Endothelial cell of umbilical vein (primary cell): Measurements from ENCODE around the gene WSB1. TPM values are rescaled to one million over a fixed set of nuclear protein-coding genes. Genes with fewer than 3 reads are reported as not detected.

ENCODE experiments used
- BruUV-seq: library from RNA; stranded (reverse); fragments of 400-500 nt; replicated peaks from 2 replicates; lab custom pipeline; 2021; lab: Mats Ljungman, UMichigan
- CTCF ChIA-PET: fragments of 300-600, 350-600 bp; sonication (Branson Sonifier 250); formaldehyde crosslinking; loops from one replicate; lab custom pipeline; 2021; ENCODE audit warnings: antibody characterized with exemption, inconsistent platforms; lab: Charles Lee
- POLR2A ChIA-PET: fragments of 300-600, 350-600 bp; sonication (Branson Sonifier 250); formaldehyde crosslinking; loops from one replicate; lab custom pipeline; 2021; ENCODE audit warnings: antibody characterized with exemption, inconsistent platforms; lab: Charles Lee
- DNase-seq: peaks from one replicate; pipeline ENCODE4 v3.0.0-alpha.2; 2011; ENCODE audit warnings: low read depth, low spot score
- FAIRE-seq: peaks from 2 replicates; lab custom pipeline; 2011; peaks lifted over from hg19 to GRCh38; lab: Jason Lieb, UNC
- H2AFZ ChIP-seq: 2 replicates; pipeline ENCODE4 v1.6.0; 2012; ENCODE audit warnings: low read depth, low read length, control low read depth, inconsistent platforms
- H3K27ac ChIP-seq: 2 replicates; pipeline ENCODE4 v1.5.1; 2011; ENCODE audit warnings: low read depth, mild to moderate bottlenecking, control low read depth, low read length, moderate library complexity; ENCODE audit not compliant: insufficient read depth
- H3K27me3 ChIP-seq, 2 experiments: 2 replicates each; pipeline versions ENCODE4 v1.6.0 to v1.6.1; 2011; ENCODE audit warnings: low read length in 2 of 2, mixed read lengths in 1 of 2; ENCODE audit not compliant: control insufficient read depth in 2 of 2, insufficient read depth in 2 of 2
- H3K36me3 ChIP-seq, 2 experiments: 2 replicates in 1 of 2; 3 replicates in 1 of 2; pipeline ENCODE4 v1.5.1; 2011; ENCODE audit warnings: low read length in 2 of 2, mild to moderate bottlenecking in 1 of 2, moderate library complexity in 1 of 2; ENCODE audit not compliant: control insufficient read depth in 2 of 2, insufficient read depth in 2 of 2; ENCODE audit errors: extremely low read depth in 1 of 2
- H3K4me1 ChIP-seq: 3 replicates; pipeline ENCODE4 v1.5.1; 2011; ENCODE audit warnings: mild to moderate bottlenecking, low read length; ENCODE audit not compliant: control insufficient read depth, insufficient read depth; ENCODE audit errors: extremely low read depth
- H3K4me2 ChIP-seq: 2 replicates; pipeline ENCODE4 v1.6.1; 2011; ENCODE audit warnings: low read length, control low read depth, mixed read lengths; ENCODE audit not compliant: insufficient read depth
- H3K4me3 ChIP-seq, 3 experiments: fragments of 200-600 bp in 1 of 3; sonication (generic), shearing (Covaris generic) in 1 of 3; replicated peaks in 1 of 3; 2 replicates each; pipeline ENCODE4 v1.5.1; 2011 to 2016; ENCODE audit warnings: control low read depth in 3 of 3, low read length in 3 of 3, mild to moderate bottlenecking in 2 of 3, inconsistent platforms in 1 of 3, low read depth in 1 of 3, moderate library complexity in 1 of 3; ENCODE audit not compliant: insufficient read depth in 1 of 3
- H3K79me2 ChIP-seq: 2 replicates; pipeline ENCODE4 v1.6.0; 2012; ENCODE audit warnings: low read length, inconsistent platforms; ENCODE audit not compliant: control insufficient read depth, insufficient read depth
- H3K9ac ChIP-seq: replicated peaks from 2 replicates; pipeline ENCODE3; 2011; ENCODE audit warnings: low read length, control low read depth; ENCODE audit not compliant: insufficient read depth; ENCODE audit errors: extremely low read depth
- H3K9me1 ChIP-seq: replicated peaks from 3 replicates; pipeline ENCODE4 v1.6.0; 2011; ENCODE audit warnings: mild to moderate bottlenecking, low read length; ENCODE audit not compliant: control insufficient read depth, insufficient read depth; ENCODE audit errors: extremely low read depth
- H3K9me3 ChIP-seq: replicated peaks from 2 replicates; pipeline ENCODE4 v1.5.1; 2012; ENCODE audit warnings: low read length, inconsistent platforms; ENCODE audit not compliant: control insufficient read depth, insufficient read depth
- H4K20me1 ChIP-seq: replicated peaks from 2 replicates; pipeline ENCODE3; 2011; ENCODE audit warnings: mild to moderate bottlenecking, low read length; ENCODE audit not compliant: control insufficient read depth, insufficient read depth; ENCODE audit errors: extremely low read depth
- CTCF ChIP-seq, 2 donors: IDR thresholded peaks; 1 replicate in 1 of 2; 2 replicates in 1 of 2; pipeline ENCODE4 v1.5.1; 2011; ENCODE audit warnings: low read length in 2 of 2, mild to moderate bottlenecking in 2 of 2, moderate library complexity in 2 of 2, control low read depth in 1 of 2, inconsistent platforms in 1 of 2, low read depth in 1 of 2; ENCODE audit not compliant: insufficient read depth in 1 of 2; ENCODE audit errors: extremely low read depth in 1 of 2
- EZH2 ChIP-seq: IDR thresholded peaks from 2 replicates; pipeline ENCODE4 v1.6.1; 2012; ENCODE audit warnings: borderline replicate concordance, low read depth, mild to moderate bottlenecking, moderate library complexity, low read length, inconsistent platforms; ENCODE audit not compliant: severe bottlenecking
- FOS ChIP-seq: IDR thresholded peaks from 2 replicates; pipeline ENCODE4 v1.6.1; 2011; ENCODE audit warnings: mild to moderate bottlenecking, low read length, moderate library complexity, borderline replicate concordance; ENCODE audit not compliant: insufficient read depth
- GATA2 ChIP-seq: IDR thresholded peaks from 2 replicates; pipeline ENCODE4 v1.7.0; 2011; ENCODE audit warnings: low read depth, mild to moderate bottlenecking, moderate library complexity, mixed read lengths, low read length; ENCODE audit not compliant: insufficient read length, insufficient read depth
- JUN ChIP-seq: IDR thresholded peaks from 2 replicates; pipeline ENCODE4 v1.6.1; 2011; ENCODE audit warnings: borderline replicate concordance, low read depth; ENCODE audit not compliant: insufficient read length, insufficient read depth
- MAX ChIP-seq: IDR thresholded peaks from 2 replicates; pipeline ENCODE4 v1.6.1; 2011; ENCODE audit not compliant: insufficient read depth, insufficient read length
- MYC ChIP-seq: IDR thresholded peaks from one replicate; pipeline ENCODE4 v1.6.1; 2011; ENCODE audit warnings: mild to moderate bottlenecking, low read depth, low read length
- POLR2A ChIP-seq: IDR thresholded peaks from 2 replicates; pipeline ENCODE4 v1.6.1; 2012; ENCODE audit warnings: low read depth, mild to moderate bottlenecking, control low read depth, low read length
- POLR2AphosphoS5 ChIP-seq: IDR thresholded peaks from 2 replicates; pipeline ENCODE4 v1.6.1; 2012; ENCODE audit warnings: low read depth, mild to moderate bottlenecking, control low read depth, low read length, moderate library complexity; ENCODE audit not compliant: insufficient read depth
- dilution Hi-C: fragments of 300-500 bp; cut with MboI; formaldehyde crosslinking; loops from one replicate; pipeline ENCODE4 v1.15.0; 2019; ENCODE audit warnings: low sequenced_read_pairs; ENCODE audit not compliant: extremely low pct_ligation_motif_present
- intact Hi-C: fragments of 100-400 bp; cut with micrococcal nuclease; formaldehyde crosslinking; loops from one replicate; pipeline ENCODE4 v1.10.0; 2022
- polyA plus RNA-seq, 4 experiments: library from polyadenylated mRNA; depleted of rRNA in 3 of 4; stranded (reverse) in 3 of 4; unstranded in 1 of 4; fragments of >200 nt; gene quantifications; 2 replicates each; pipeline versions ENCODE4 v1.2.1 to v1.2.3, GENCODE V29; 2011 to 2012; ENCODE audit warnings: missing spikeins in 1 of 4
- total RNA-seq: library from RNA; stranded (reverse); gene quantifications from 2 replicates; pipeline ENCODE4 v1.2.3, GENCODE V29; 2021

Gene WSB1
- total and polyA plus RNA-seq, 2 donors (not counting 3 experiments of a cell fraction or from before 2014, with no cell fraction given): 471 to 736 TPM

GRCh38 chr17:27332485-27333409 is 38.8 kb downstream of the WSB1 start:
- intact Hi-C loops (loop anchor here (1.0 to 2.0 kb wide), 8 partner anchors 9 to 269 kb away; partner anchors contain the start of gene WSB1), dilution Hi-C loops (no loop called here)
- ChIA-PET CTCF (interaction anchor here (0.8 to 2.8 kb wide), 28 partner anchors 9 to 319 kb away, joined by 3 to 88 read pairs (median 5); partner anchors contain the start of gene WSB1), POLR2A (interaction anchor here (1.0 to 1.6 kb wide), 4 partner anchors 19 to 91 kb away, joined by 3 to 7 read pairs (median 4); partner anchors contain the start of gene WSB1)
- Histone ChIP-seq H3K9me3 (no peaks in the 10 kb centered on the region), H3K36me3 (no peaks in the 10 kb centered on the region), H3K9me1 (no peaks in the 10 kb centered on the region), H4K20me1 (no peaks in the 10 kb centered on the region), H3K4me2 (peak overlapping the region; percentile 87), H3K4me3 (peak overlapping the region; percentile 3 to 65 (median 17)), H3K4me1 (peaks cover 16% of the 10 kb centered on the region), H3K9ac (peak overlapping the region; percentile 70), H3K27me3 (no peaks in the 10 kb centered on the region), H2AFZ (peak overlapping the region; percentile 88), H3K27ac (peak overlapping the region; percentile 78), H3K79me2 (no peaks in the 10 kb centered on the region)
- TF ChIP-seq CTCF (IDR thresholded peaks at IDR 0.05; ENCODE audit: extremely low read depth in 1 of 2, insufficient read depth in 1 of 2, low read depth in 1 of 2, low read length in 2 of 2) (peak; percentile 91 to 97), EZH2 (no peak), GATA2 (no peak), FOS (peak; percentile 92), MAX (peak; percentile 89), JUN (peak; percentile 64), POLR2A (peak; percentile 39), MYC (no peak), POLR2AphosphoS5 (peak; percentile 73)
- FAIRE-seq: peak; percentile 94
- no TSS peak for BruUV-seq
- peak; percentile 98 for DNase-seq
